HepG2 (cell line): Measurements from ENCODE around the gene DAB1. TPM values are rescaled to one million over a fixed set of nuclear protein-coding genes. Genes with fewer than 3 reads are reported as not detected.

Experiments used
- ARNT2 ChIP-seq: sonication (generic); formaldehyde crosslinking; IDR thresholded peaks from 2 replicates; pipeline ENCODE4 v1.8.0; 2022; ENCODE audit warnings: mild to moderate bottlenecking, low read depth, missing genetic modification reagents, moderate library complexity
- CREB1 ChIP-seq, 2 experiments: fragments of 450-650 bp in 1 of 2; IDR thresholded peaks; 2 replicates each; pipeline ENCODE4 v1.6.1; 2016 to 2017; ENCODE audit warnings: control low read depth in 1 of 2, mild to moderate bottlenecking in 1 of 2, missing compliant biosample characterization in 1 of 2, missing genetic modification characterization in 1 of 2
- DPF2 ChIP-seq: sonication (generic); formaldehyde crosslinking; IDR thresholded peaks from 2 replicates; pipeline ENCODE4 v1.4.0; 2020; ENCODE audit warnings: mild to moderate bottlenecking, low read depth, missing genetic modification reagents, borderline replicate concordance
- EP300 ChIP-seq, 3 experiments: sonication (generic) in 1 of 3; formaldehyde crosslinking in 1 of 3; IDR thresholded peaks; 2 replicates each; pipeline versions ENCODE4 v1.5.1 to v1.6.1; 2011 to 2020; ENCODE audit warnings: low read depth in 2 of 3, low read length in 2 of 3, borderline replicate concordance in 1 of 3, improper control_type of control experiment in 1 of 3, mild to moderate bottlenecking in 1 of 3, missing genetic modification reagents in 1 of 3, moderate library complexity in 1 of 3
- FOXA1 ChIP-seq, 2 experiments: fragments of 450-650 bp in 1 of 2; sonication (generic) in 1 of 2; formaldehyde crosslinking in 1 of 2; IDR thresholded peaks; 2 replicates each; pipeline versions ENCODE4 v1.4.0 to v1.6.1; 2016 to 2020; ENCODE audit warnings: missing genetic modification reagents in 1 of 2
- HNRNPL ChIP-seq: fragments of 200-400 bp; formaldehyde crosslinking; IDR thresholded peaks from 2 replicates; pipeline ENCODE4 v1.6.1; 2017; ENCODE audit warnings: mild to moderate bottlenecking, low read depth, low read length
- HOXA9 ChIP-seq: sonication (generic); formaldehyde crosslinking; IDR thresholded peaks from 2 replicates; pipeline ENCODE4 v1.8.1; 2022; ENCODE audit warnings: missing genetic modification reagents, mild to moderate bottlenecking, moderate library complexity, borderline replicate concordance
- KDM1A ChIP-seq: IDR thresholded peaks from 2 replicates; pipeline ENCODE4 v1.6.1; 2016; ENCODE audit warnings: missing compliant biosample characterization
- LCORL ChIP-seq, 2 experiments: fragments of 450-650 bp in 1 of 2; sonication (generic) in 1 of 2; formaldehyde crosslinking in 1 of 2; IDR thresholded peaks; 2 replicates each; pipeline versions ENCODE4 v1.5.0 to v1.6.1; 2017 to 2020; ENCODE audit warnings: antibody characterized with exemption in 1 of 2, missing genetic modification reagents in 1 of 2
- MEIS1 ChIP-seq: sonication (generic); formaldehyde crosslinking; IDR thresholded peaks from 2 replicates; pipeline ENCODE4 v1.9.0; 2021; ENCODE audit warnings: mild to moderate bottlenecking, missing genetic modification reagents, moderate library complexity, borderline replicate concordance
- MIXL1 ChIP-seq: IDR thresholded peaks from 2 replicates; pipeline ENCODE4 v1.6.1; 2016
- MYC ChIP-seq: sonication (generic); formaldehyde crosslinking; IDR thresholded peaks from 2 replicates; pipeline ENCODE4 v1.9.0; 2021; ENCODE audit warnings: missing genetic modification reagents, borderline replicate concordance
- NFE2 ChIP-seq: sonication (generic); formaldehyde crosslinking; IDR thresholded peaks from 2 replicates; pipeline ENCODE4 v1.4.0; 2020; ENCODE audit warnings: missing genetic modification reagents
- PHF21A ChIP-seq: sonication (generic); formaldehyde crosslinking; IDR thresholded peaks from 2 replicates; pipeline ENCODE4 v1.5.0; 2020; ENCODE audit warnings: mild to moderate bottlenecking, missing genetic modification reagents
- POGZ ChIP-seq: sonication (generic); formaldehyde crosslinking; IDR thresholded peaks from 2 replicates; pipeline ENCODE4 v1.4.0; 2020; ENCODE audit warnings: mild to moderate bottlenecking, missing genetic modification reagents
- SRF ChIP-seq: IDR thresholded peaks from 2 replicates; pipeline ENCODE4 v1.6.1; 2011; ENCODE audit warnings: mild to moderate bottlenecking, low read depth, low read length, moderate library complexity
- SRSF1 ChIP-seq: fragments of 200-400 bp; formaldehyde crosslinking; optimal IDR thresholded peaks from 2 replicates; pipeline ENCODE3; 2017; ENCODE audit warnings: mild to moderate bottlenecking, low read depth, low read length, moderate library complexity
- TAF15 ChIP-seq: fragments of 200-400 bp; formaldehyde crosslinking; IDR thresholded peaks from one replicate; pipeline ENCODE4 v1.6.1; 2018; ENCODE audit warnings: mild to moderate bottlenecking, low read depth, low read length; ENCODE audit not compliant: poor library complexity, severe bottlenecking
- TARDBP ChIP-seq: sonication (generic); formaldehyde crosslinking; IDR thresholded peaks from 2 replicates; pipeline ENCODE4 v1.8.0; 2022; ENCODE audit warnings: mild to moderate bottlenecking, missing genetic modification reagents
- ZFP36L1 ChIP-seq: sonication (generic); formaldehyde crosslinking; IDR thresholded peaks from 2 replicates; pipeline ENCODE4 v1.8.0; 2022; ENCODE audit warnings: mild to moderate bottlenecking, missing genetic modification reagents, moderate library complexity
- ZNF343 ChIP-seq: sonication (generic); formaldehyde crosslinking; IDR thresholded peaks from 2 replicates; pipeline ENCODE4 v1.4.0; 2020; ENCODE audit warnings: mild to moderate bottlenecking, missing genetic modification reagents
- polyA plus RNA-seq, 8 experiments: library from polyadenylated mRNA; depleted of rRNA in 3 of 8; stranded (reverse) in 7 of 8; unstranded in 1 of 8; fragments of >200 nt; fragmentation: Illumina TruSeq in 4 of 8; extraction: Trizol in 4 of 8; gene quantifications; 2 replicates each; pipeline versions ENCODE4 v1.2.1 to v1.2.3, GENCODE V29; 2011 to 2016; ENCODE audit warnings: low read depth in 4 of 8, missing spikeins in 1 of 8, mixed read lengths in 1 of 8; ENCODE audit not compliant: insufficient read depth in 1 of 8
- total RNA-seq, 5 experiments: library from RNA; depleted of rRNA; stranded (reverse); fragments of >200 nt; fragmentation: Illumina TruSeq; extraction: Trizol; gene quantifications; 2 replicates each; pipeline ENCODE4 v1.2.3, GENCODE V29; 2016; ENCODE audit warnings: low read depth in 1 of 5
- TF ChIP-seq, protein P1 (sequence below): sonication (generic); formaldehyde crosslinking; IDR thresholded peaks from 2 replicates; pipeline ENCODE4 v1.8.1; 2023; ENCODE audit warnings: missing genetic modification reagents, inconsistent platforms, borderline replicate concordance
- TF ChIP-seq, protein P2 (sequence below): sonication (generic); formaldehyde crosslinking; IDR thresholded peaks from 2 replicates; pipeline ENCODE4 v1.5.0; 2020; ENCODE audit warnings: missing genetic modification reagents
- TF ChIP-seq, protein P3 (sequence below): IDR thresholded peaks from 2 replicates; pipeline ENCODE4 v1.6.1; 2016; ENCODE audit warnings: low read depth
- TF ChIP-seq, protein P4 (sequence below): sonication (generic); formaldehyde crosslinking; conservative IDR thresholded peaks from 2 replicates; pipeline ENCODE4 v1.8.0; 2022; ENCODE audit warnings: low read depth, missing genetic modification reagents

Gene DAB1
- total and polyA plus RNA-seq, 2 of the 13 experiments (the other 11 are each of a cell fraction or from before 2014, with no cell fraction given) = 0.04 to 0.13 TPM

DNA sequence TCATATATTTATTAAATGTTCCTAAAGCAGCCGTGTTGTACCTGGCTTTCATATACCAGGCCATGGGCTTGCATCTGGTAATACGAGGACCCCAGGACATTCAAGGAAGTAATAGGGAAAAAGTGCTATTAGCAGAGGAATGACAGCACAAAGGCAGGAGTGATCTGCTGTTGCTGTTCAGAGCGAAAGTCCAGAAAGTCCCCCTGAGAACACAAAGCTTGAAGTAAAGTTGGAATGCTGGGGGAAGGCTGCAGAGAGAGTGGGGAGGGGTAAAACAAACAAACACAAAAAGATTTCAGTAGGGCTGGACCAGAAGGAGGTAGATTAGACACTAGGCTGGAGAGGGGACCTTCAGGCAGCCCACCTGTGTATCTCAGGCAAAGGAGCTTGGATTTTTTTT, 363.4 kb downstream of the DAB1 start (continued):
- TF ChIP-seq FOXA1 (IDR thresholded peaks at IDR 0.05) = no peak
- peak; percentile 55; the same call in 1 of the 2 replicates for TF ChIP-seq FOXA1 (CRISPR knock-in tag; IDR thresholded peaks at IDR 0.05)
- no peak for TF ChIP-seq HNRNPL
- TF ChIP-seq SRF = 0 out of 2 replicates have a peak, but pooled peaks have one; percentile 6
- no peak for TF ChIP-seq HOXA9
- no peak for TF ChIP-seq TAF15
- no peak for TF ChIP-seq ZFP36L1
- peak; percentile 46; the same call in 1 of the 2 replicates for TF ChIP-seq PHF21A
- no peak for TF ChIP-seq MEIS1 (CRISPR knock-in tag)
- no peak for TF ChIP-seq NFE2 (CRISPR knock-in tag)
- no peak for TF ChIP-seq MYC
- TF ChIP-seq, protein P1, sequence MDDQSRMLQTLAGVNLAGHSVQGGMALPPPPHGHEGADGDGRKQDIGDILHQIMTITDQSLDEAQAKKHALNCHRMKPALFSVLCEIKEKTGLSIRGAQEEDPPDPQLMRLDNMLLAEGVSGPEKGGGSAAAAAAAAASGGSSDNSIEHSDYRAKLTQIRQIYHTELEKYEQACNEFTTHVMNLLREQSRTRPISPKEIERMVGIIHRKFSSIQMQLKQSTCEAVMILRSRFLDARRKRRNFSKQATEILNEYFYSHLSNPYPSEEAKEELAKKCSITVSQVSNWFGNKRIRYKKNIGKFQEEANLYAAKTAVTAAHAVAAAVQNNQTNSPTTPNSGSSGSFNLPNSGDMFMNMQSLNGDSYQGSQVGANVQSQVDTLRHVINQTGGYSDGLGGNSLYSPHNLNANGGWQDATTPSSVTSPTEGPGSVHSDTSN (CRISPR knock-in tag) = no peak
- no peak for TF ChIP-seq CREB1 (IDR thresholded peaks at IDR 0.05)
- TF ChIP-seq CREB1 (CRISPR knock-in tag; IDR thresholded peaks at IDR 0.05) = no peak; the same call in 1 of the 2 replicates
- 0 out of 2 replicates have a peak, but pooled peaks have one; percentile 33 for TF ChIP-seq DPF2
- TF ChIP-seq MIXL1 = no peak
- TF ChIP-seq KDM1A = no peak
- peak; percentile 52; the same call in 1 of the 2 replicates for TF ChIP-seq TARDBP (CRISPR knock-in tag)
- TF ChIP-seq, protein P2, sequence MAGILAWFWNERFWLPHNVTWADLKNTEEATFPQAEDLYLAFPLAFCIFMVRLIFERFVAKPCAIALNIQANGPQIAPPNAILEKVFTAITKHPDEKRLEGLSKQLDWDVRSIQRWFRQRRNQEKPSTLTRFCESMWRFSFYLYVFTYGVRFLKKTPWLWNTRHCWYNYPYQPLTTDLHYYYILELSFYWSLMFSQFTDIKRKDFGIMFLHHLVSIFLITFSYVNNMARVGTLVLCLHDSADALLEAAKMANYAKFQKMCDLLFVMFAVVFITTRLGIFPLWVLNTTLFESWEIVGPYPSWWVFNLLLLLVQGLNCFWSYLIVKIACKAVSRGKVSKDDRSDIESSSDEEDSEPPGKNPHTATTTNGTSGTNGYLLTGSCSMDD (CRISPR knock-in tag) = no peak
- TF ChIP-seq SRSF1 = no peak
- TF ChIP-seq, protein P3, sequence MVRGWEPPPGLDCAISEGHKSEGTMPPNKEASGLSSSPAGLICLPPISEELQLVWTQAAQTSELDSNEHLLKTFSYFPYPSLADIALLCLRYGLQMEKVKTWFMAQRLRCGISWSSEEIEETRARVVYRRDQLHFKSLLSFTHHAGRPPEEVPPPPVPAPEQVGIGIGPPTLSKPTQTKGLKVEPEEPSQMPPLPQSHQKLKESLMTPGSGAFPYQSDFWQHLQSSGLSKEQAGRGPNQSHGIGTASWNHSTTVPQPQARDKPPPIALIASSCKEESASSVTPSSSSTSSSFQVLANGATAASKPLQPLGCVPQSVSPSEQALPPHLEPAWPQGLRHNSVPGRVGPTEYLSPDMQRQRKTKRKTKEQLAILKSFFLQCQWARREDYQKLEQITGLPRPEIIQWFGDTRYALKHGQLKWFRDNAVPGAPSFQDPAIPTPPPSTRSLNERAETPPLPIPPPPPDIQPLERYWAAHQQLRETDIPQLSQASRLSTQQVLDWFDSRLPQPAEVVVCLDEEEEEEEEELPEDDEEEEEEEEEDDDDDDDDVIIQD (CRISPR knock-in tag) = 0 out of 2 replicates have a peak, but pooled peaks have one; percentile 28
- TF ChIP-seq, protein P4, sequence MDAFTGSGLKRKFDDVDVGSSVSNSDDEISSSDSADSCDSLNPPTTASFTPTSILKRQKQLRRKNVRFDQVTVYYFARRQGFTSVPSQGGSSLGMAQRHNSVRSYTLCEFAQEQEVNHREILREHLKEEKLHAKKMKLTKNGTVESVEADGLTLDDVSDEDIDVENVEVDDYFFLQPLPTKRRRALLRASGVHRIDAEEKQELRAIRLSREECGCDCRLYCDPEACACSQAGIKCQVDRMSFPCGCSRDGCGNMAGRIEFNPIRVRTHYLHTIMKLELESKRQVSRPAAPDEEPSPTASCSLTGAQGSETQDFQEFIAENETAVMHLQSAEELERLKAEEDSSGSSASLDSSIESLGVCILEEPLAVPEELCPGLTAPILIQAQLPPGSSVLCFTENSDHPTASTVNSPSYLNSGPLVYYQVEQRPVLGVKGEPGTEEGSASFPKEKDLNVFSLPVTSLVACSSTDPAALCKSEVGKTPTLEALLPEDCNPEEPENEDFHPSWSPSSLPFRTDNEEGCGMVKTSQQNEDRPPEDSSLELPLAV (CRISPR knock-in tag) = no peak
- TF ChIP-seq ZNF343 (CRISPR knock-in tag) = no peak
- peak in 1 of 2 experiments; percentile 75; a peak in 1 of 4 replicates for TF ChIP-seq EP300 (IDR thresholded peaks at IDR 0.05; ENCODE audit: low read depth in 2 of 2, low read length in 2 of 2)
- TF ChIP-seq EP300 (CRISPR knock-in tag; IDR thresholded peaks at IDR 0.05; ENCODE audit: borderline replicate concordance) = no peak
- peak; percentile 72 for TF ChIP-seq POGZ
- no peak for TF ChIP-seq ARNT2
- no peak for TF ChIP-seq LCORL (IDR thresholded peaks at IDR 0.05)
- TF ChIP-seq LCORL (CRISPR knock-in tag; IDR thresholded peaks at IDR 0.05) = peak; percentile 52; the same call in 1 of the 2 replicates
